HG03175 (cell line): ENCODE results near the gene GPR143.

Source experiments
- ATAC-seq: cut with Tn5 transposase; IDR thresholded peaks from one replicate; pipeline ENCODE4 v1.9.1; 2021; ENCODE audit warnings: mild to moderate bottlenecking, moderate library complexity; ENCODE audit not compliant: unreplicated experiment

GPR143 gene

GRCh38 chrX:9676738-9677097 is 88.9 kb downstream of the GPR143 start:
- ATAC-seq = no peak

GRCh38 chrX:9676306-9676705 is 89.3 kb downstream of the GPR143 start:
- no peak for ATAC-seq
